Activated CD8-positive, alpha-beta memory T cell treated with anti-CD3 and anti-CD28 coated beads for 4 hours (primary cell): ENCODE measurements around the gene NR4A2.
A peak's percentile ranks its signal among the peaks of the same experiment; 100 is the strongest.

Source experiments
- DNase-seq, 2 donors: peaks; one replicate each; pipeline ENCODE4 v3.0.0-alpha.2; 2020; ENCODE audit warnings: low read depth in 2 of 2

NR4A2 gene

GRCh38 chr2:156332534-156333273 is at the start of gene NR4A2:
Gene NR4A2 (minus strand): TSS chr2:156332721. CDS start chr2:156330186, 2,535 bp downstream.
- peak; percentile 78 to 87 for DNase-seq

- no peak for DNase-seq
Observed at GRCh38 chr2:156380117-156380645, 47.7 kb upstream of the NR4A2 start.

GRCh38 chr2:156379714-156380113 is 47.2 kb upstream of the NR4A2 start:
- no peak for DNase-seq

- DNase-seq, result no peak
Observed at GRCh38 chr2:156379071-156379470, 46.5 kb upstream of the NR4A2 start.

GRCh38 chr2:156366753-156367152 is 34.2 kb upstream of the NR4A2 start:
- DNase-seq, result no peak

GRCh38 chr2:156363141-156363540 is 30.6 kb upstream of the NR4A2 start:
- no peak for DNase-seq

- DNase-seq, result no peak
Observed at GRCh38 chr2:156356014-156356754, 23.7 kb upstream of the NR4A2 start.

GRCh38 chr2:156352911-156353310 is 20.4 kb upstream of the NR4A2 start:
- DNase-seq, result no peak

- DNase-seq, result no peak
Observed at GRCh38 chr2:156350374-156351142, 18.0 kb upstream of the NR4A2 start.

GRCh38 chr2:156349605-156350004 is 17.1 kb upstream of the NR4A2 start:
- no peak for DNase-seq

GRCh38 chr2:156349161-156349560 is 16.6 kb upstream of the NR4A2 start:
- no peak for DNase-seq

GRCh38 chr2:156347431-156347830 is 14.9 kb upstream of the NR4A2 start:
- DNase-seq, result no peak

- DNase-seq, result no peak
Observed at GRCh38 chr2:156346731-156347130, 14.2 kb upstream of the NR4A2 start.

GRCh38 chr2:156345582-156345981 is 13.1 kb upstream of the NR4A2 start:
- DNase-seq, result no peak

GRCh38 chr2:156343940-156344301 is 11.4 kb upstream of the NR4A2 start:
- no peak for DNase-seq

GRCh38 chr2:156343096-156343939 is 10.8 kb upstream of the NR4A2 start:
- DNase-seq, result no peak

GRCh38 chr2:156342254-156343095 is 10.0 kb upstream of the NR4A2 start:
- peak; percentile 79 to 84 for DNase-seq

- DNase-seq, result peak; percentile 84 to 86
Observed at GRCh38 chr2:156341452-156342253, 9.1 kb upstream of the NR4A2 start.

- no peak for DNase-seq
Observed at GRCh38 chr2:156340804-156341451, 8.4 kb upstream of the NR4A2 start.
